Measurements from ENCODE around the gene ENDOV.

ENDOV gene

DNA sequence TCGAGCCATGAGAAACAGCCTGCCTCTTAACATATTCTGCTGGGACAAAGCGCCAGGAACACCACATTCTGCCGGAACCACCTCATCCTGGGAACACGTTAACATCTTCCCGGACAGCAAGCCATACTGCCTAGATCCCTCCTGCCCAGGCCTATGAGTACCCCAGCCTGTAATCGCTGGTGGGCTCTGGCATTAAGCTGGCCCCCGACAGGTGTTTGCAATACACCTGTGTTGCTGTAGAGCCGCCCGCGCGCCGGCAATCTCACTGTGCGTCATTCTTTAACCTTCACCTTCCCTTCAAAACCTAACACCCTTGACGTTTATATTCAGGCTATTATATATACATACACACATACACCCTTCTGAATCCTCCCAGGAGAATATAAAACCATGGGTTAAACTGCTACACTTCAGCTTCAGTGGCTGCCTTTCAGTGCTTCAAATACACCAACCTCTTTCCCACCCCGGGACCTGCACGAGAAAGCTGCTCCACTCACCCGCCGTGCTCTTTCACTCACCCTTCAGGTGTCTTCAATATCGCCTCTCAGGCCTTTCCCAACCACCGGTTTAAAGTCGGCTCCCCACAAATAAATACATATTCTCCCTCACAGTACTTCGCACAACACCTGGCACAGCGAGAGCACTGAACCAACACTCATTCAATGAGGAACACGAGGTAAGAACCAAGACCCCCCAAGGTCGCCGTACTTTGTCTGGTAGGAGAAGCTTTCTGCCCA is 1.0 kb upstream of the ENDOV start:
- TF ChIP-seq, protein P1, sequence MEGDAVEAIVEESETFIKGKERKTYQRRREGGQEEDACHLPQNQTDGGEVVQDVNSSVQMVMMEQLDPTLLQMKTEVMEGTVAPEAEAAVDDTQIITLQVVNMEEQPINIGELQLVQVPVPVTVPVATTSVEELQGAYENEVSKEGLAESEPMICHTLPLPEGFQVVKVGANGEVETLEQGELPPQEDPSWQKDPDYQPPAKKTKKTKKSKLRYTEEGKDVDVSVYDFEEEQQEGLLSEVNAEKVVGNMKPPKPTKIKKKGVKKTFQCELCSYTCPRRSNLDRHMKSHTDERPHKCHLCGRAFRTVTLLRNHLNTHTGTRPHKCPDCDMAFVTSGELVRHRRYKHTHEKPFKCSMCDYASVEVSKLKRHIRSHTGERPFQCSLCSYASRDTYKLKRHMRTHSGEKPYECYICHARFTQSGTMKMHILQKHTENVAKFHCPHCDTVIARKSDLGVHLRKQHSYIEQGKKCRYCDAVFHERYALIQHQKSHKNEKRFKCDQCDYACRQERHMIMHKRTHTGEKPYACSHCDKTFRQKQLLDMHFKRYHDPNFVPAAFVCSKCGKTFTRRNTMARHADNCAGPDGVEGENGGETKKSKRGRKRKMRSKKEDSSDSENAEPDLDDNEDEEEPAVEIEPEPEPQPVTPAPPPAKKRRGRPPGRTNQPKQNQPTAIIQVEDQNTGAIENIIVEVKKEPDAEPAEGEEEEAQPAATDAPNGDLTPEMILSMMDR (IDR thresholded peaks at IDR 0.05; ENCODE audit: low read depth, low read length) = no peak
- peak overlapping the region; percentile 68 for H3K4me3 ChIP-seq (ENCODE audit: low read depth, low read length)
- H3K27me3 ChIP-seq (ENCODE audit: insufficient read depth, low read depth, severe bottlenecking) = no peaks in the 10 kb centered on the region
- no peak overlapping the region for H3K27ac ChIP-seq
- DNase-seq = no peak
- no peaks in the 10 kb centered on the region for H3K9me3 ChIP-seq (ENCODE audit: severe bottlenecking)
- peaks cover 26% of the 10 kb centered on the region for H3K36me3 ChIP-seq

GRCh38 chr17:80414508-80414802 is 512 bp upstream of the ENDOV start:
- TF ChIP-seq, protein P1 (IDR thresholded peaks at IDR 0.05; ENCODE audit: low read depth, low read length) = peak; percentile 28; the same call in 1 of the 2 replicates
- no peak for DNase-seq
- Histone ChIP-seq H3K27me3 (ENCODE audit: insufficient read depth, low read depth, severe bottlenecking) (no peaks in the 10 kb centered on the region), H3K4me3 (ENCODE audit: low read depth, low read length) (peak overlapping the region; percentile 68), H3K36me3 (peaks cover 26% of the 10 kb centered on the region), H3K27ac (peak overlapping the region; percentile 95; the same call in 1 of the 2 replicates), H3K9me3 (ENCODE audit: severe bottlenecking) (no peaks in the 10 kb centered on the region)

DNA sequence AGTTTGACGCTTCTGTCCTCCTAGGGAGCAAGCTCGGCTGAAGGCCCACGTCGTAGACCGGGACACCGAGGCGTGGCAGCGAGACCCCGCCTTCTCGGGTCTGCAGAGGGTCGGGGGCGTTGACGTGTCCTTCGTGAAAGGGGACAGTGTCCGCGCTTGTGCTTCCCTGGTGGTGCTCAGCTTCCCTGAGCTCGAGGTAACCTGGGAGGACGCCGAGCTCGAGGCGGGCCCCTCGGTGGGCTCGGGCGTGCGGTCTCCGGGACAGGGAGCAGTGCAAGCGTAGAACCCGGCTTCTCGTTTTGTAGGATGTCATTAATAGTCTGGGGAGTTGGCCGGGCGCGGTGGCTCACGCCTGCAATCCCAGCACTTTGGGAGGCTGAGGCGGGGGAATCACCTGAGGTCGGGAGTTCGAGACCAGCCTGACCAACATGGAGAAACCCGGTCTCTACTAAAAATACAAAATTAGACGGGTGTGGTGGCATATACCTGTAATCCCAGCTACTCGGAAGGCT is 715 bp downstream of the ENDOV start:
- Histone ChIP-seq H3K27ac (peak overlapping the region; percentile 95), H3K27me3 (ENCODE audit: insufficient read depth, low read depth, severe bottlenecking) (no peaks in the 10 kb centered on the region), H3K36me3 (peaks cover 26% of the 10 kb centered on the region), H3K4me3 (ENCODE audit: low read depth, low read length) (peak overlapping the region; percentile 68), H3K9me3 (ENCODE audit: severe bottlenecking) (no peaks in the 10 kb centered on the region)
- TF ChIP-seq, protein P1 (IDR thresholded peaks at IDR 0.05; ENCODE audit: low read depth, low read length) = no peak
- no peak for DNase-seq

DNA sequence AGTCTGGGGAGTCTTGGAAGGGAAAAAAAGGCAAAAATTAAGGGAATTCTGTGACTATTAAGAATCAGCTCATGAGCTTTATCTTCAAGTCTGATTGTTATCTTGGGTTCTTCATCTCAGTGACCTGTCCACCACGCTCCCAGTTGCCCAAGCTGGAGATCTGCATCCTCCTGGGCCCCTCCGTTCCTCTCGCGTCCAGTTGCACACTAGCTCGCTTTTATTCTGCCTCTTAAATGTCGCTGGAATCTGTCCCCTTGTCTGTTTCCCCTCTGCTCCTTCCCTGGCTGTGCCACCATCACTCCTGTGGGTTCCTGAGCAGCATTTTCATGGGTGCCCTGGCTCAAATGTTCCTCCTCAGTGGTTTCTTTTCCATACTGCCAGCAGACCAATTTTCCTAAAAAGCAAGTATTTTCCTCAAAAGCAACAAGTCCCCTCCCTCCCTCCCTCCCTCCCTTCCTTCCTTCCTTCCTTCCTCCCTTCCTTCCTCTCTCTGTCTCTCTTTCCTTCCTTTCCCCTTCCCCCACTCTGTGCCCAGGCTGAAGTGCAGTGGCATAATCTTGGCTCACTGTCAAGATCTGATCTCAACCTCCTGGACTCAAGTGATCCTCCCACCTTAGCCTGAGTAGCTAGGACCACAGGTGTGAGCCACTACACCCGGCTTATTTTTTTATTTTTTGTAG is 1.4 kb downstream of the ENDOV start:
- DNase-seq = no peak
- no peaks in the 10 kb centered on the region for H3K9me3 ChIP-seq (ENCODE audit: severe bottlenecking)
- TF ChIP-seq, protein P1 (IDR thresholded peaks at IDR 0.05; ENCODE audit: low read depth, low read length) = no peak
- H3K27me3 ChIP-seq (ENCODE audit: insufficient read depth, low read depth, severe bottlenecking) = no peaks in the 10 kb centered on the region
- peaks cover 26% of the 10 kb centered on the region for H3K36me3 ChIP-seq
- H3K27ac ChIP-seq = no peak overlapping the region
- peak overlapping the region; percentile 68; the same call in 1 of the 2 replicates for H3K4me3 ChIP-seq (ENCODE audit: low read depth, low read length)

DNA sequence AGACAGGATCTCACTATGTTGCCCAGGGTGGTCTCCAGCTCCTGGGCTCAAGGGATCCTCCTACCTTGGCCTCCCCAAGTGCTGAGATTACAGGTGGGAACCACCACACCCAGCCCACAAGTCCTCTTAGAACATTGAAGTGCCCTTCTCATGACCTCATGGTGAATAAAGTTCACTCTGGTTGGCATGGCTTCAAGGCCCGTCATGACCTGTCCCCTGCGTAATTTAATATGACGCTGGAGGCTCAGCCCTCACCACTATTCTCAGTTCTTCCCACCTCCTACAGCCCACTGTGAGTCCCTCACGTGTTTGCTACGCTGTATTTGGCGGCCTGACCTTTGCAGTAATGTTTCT is 1.9 kb downstream of the ENDOV start:
- no peaks in the 10 kb centered on the region for H3K27me3 ChIP-seq (ENCODE audit: insufficient read depth, low read depth, severe bottlenecking)
- H3K9me3 ChIP-seq (ENCODE audit: severe bottlenecking) = no peaks in the 10 kb centered on the region
- no peak overlapping the region for H3K4me3 ChIP-seq (ENCODE audit: low read depth, low read length)
- no peak for DNase-seq
- H3K27ac ChIP-seq = no peak overlapping the region
- TF ChIP-seq, protein P1 (IDR thresholded peaks at IDR 0.05; ENCODE audit: low read depth, low read length) = no peak
- H3K36me3 ChIP-seq = peaks cover 26% of the 10 kb centered on the region
